NT2/D1 (cell line): ENCODE measurements around the gene GPR146.

ENCODE experiments used
- DNase-seq: peaks from one replicate; pipeline ENCODE4 v3.0.0-alpha.2; 2011; ENCODE audit warnings: low read depth, low spot score
- H3K27me3 ChIP-seq: 2 replicates; pipeline ENCODE4 v1.6.0; 2011; ENCODE audit warnings: mild to moderate bottlenecking; ENCODE audit not compliant: insufficient read length, insufficient read depth
- H3K36me3 ChIP-seq: 2 replicates; pipeline ENCODE4 v1.6.1; 2011; ENCODE audit warnings: mild to moderate bottlenecking, low read length, mixed read lengths; ENCODE audit not compliant: insufficient read depth, insufficient read length
- H3K4me1 ChIP-seq: 2 replicates; pipeline ENCODE4 v1.5.1; 2011; ENCODE audit not compliant: insufficient read depth, insufficient read length
- H3K4me3 ChIP-seq: 2 replicates; pipeline ENCODE4 v1.5.1; 2011; ENCODE audit warnings: low read depth; ENCODE audit not compliant: insufficient read length
- H3K9ac ChIP-seq: 2 replicates; pipeline ENCODE4 v1.6.0; 2011; ENCODE audit warnings: low read depth; ENCODE audit not compliant: insufficient read length
- H3K9me3 ChIP-seq: 2 replicates; pipeline ENCODE4 v1.5.1; 2011; ENCODE audit warnings: mild to moderate bottlenecking, low read length; ENCODE audit not compliant: insufficient read depth
- SUZ12 ChIP-seq: IDR thresholded peaks from 2 replicates; pipeline ENCODE4 v1.6.1; 2011; ENCODE audit not compliant: insufficient read length, insufficient read depth; ENCODE audit errors: extremely low read depth
- YY1 ChIP-seq: IDR thresholded peaks from 2 replicates; pipeline ENCODE4 v1.6.1; 2011; ENCODE audit not compliant: insufficient read length, insufficient read depth
- ZNF274 ChIP-seq: IDR thresholded peaks from 2 replicates; pipeline ENCODE4 v1.6.1; 2011; ENCODE audit warnings: mild to moderate bottlenecking, low read depth, low read length

GPR146 gene

GRCh38 chr7:1019255-1019785, 25.0 kb upstream of the GPR146 start:
- no peak for TF ChIP-seq YY1
- TF ChIP-seq SUZ12 = no peak
- TF ChIP-seq ZNF274 = no peak
- H3K4me1 ChIP-seq = peaks cover 29% of the 10 kb centered on the region
- peaks cover 5% of the 10 kb centered on the region; the same call in 1 of the 2 replicates for H3K9me3 ChIP-seq
- H3K27me3 ChIP-seq = no peaks in the 10 kb centered on the region
- peaks cover 65% of the 10 kb centered on the region for H3K36me3 ChIP-seq
- no peak overlapping the region for H3K9ac ChIP-seq
- DNase-seq = no peak
- no peak overlapping the region for H3K4me3 ChIP-seq

GRCh38 chr7:1019789-1020610, 24.3 kb upstream of the GPR146 start:
- no peak overlapping the region for H3K4me3 ChIP-seq
- no peak for TF ChIP-seq YY1
- no peak for TF ChIP-seq SUZ12
- no peak for TF ChIP-seq ZNF274
- H3K9ac ChIP-seq = no peak overlapping the region
- H3K36me3 ChIP-seq = peaks cover 71% of the 10 kb centered on the region
- DNase-seq = no peak
- no peaks in the 10 kb centered on the region for H3K27me3 ChIP-seq
- peaks cover 33% of the 10 kb centered on the region for H3K4me1 ChIP-seq
- peaks cover 5% of the 10 kb centered on the region; the same call in 1 of the 2 replicates for H3K9me3 ChIP-seq

GRCh38 chr7:1020849-1021251, 23.5 kb upstream of the GPR146 start:
- Histone ChIP-seq H3K27me3 (no peaks in the 10 kb centered on the region), H3K9ac (no peak overlapping the region), H3K9me3 (peaks cover 5% of the 10 kb centered on the region; the same call in 1 of the 2 replicates), H3K4me1 (peaks cover 28% of the 10 kb centered on the region), H3K36me3 (peaks cover 76% of the 10 kb centered on the region), H3K4me3 (no peak overlapping the region)
- DNase-seq = no peak
- TF ChIP-seq YY1 (no peak), ZNF274 (no peak), SUZ12 (no peak)

GRCh38 chr7:1021366-1021765, 23.0 kb upstream of the GPR146 start:
- TF ChIP-seq SUZ12 (no peak), ZNF274 (no peak), YY1 (no peak)
- peaks cover 81% of the 10 kb centered on the region for H3K36me3 ChIP-seq
- no peaks in the 10 kb centered on the region for H3K27me3 ChIP-seq
- H3K9me3 ChIP-seq = peaks cover 5% of the 10 kb centered on the region; the same call in 1 of the 2 replicates
- no peak overlapping the region for H3K4me3 ChIP-seq
- no peak for DNase-seq
- no peak overlapping the region for H3K9ac ChIP-seq
- peaks cover 27% of the 10 kb centered on the region for H3K4me1 ChIP-seq

- Histone ChIP-seq H3K36me3 (peaks cover 86% of the 10 kb centered on the region), H3K4me3 (no peak overlapping the region), H3K9ac (no peak overlapping the region), H3K4me1 (peaks cover 23% of the 10 kb centered on the region), H3K9me3 (peaks cover 5% of the 10 kb centered on the region; the same call in 1 of the 2 replicates), H3K27me3 (peaks cover 5% of the 10 kb centered on the region)
- TF ChIP-seq ZNF274 (no peak), SUZ12 (no peak), YY1 (no peak)
- no peak for DNase-seq
Observed at GRCh38 chr7:1021931-1022330, 22.4 kb upstream of the GPR146 start.

DNA sequence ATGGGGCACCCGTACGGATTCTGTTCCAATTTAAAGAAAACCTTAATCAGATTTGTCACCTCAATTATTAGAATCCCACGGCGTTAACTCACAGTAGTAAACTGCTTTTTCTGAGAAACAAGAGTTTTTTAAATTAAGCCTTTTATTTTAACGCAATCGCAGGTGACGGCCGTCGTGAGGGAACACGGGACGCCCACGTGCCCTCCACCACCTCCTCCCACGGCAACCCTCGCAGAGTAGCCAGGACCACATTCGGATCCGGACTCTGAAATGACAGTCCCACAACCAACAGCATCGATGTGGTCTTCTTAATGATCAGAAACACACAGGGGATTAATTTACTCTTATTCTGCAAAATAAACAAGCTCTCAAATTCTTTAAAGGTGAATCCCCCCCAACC, 22.0 kb upstream of the GPR146 start:
- TF ChIP-seq ZNF274 (no peak), SUZ12 (no peak), YY1 (no peak)
- Histone ChIP-seq H3K36me3 (peaks cover 82% of the 10 kb centered on the region), H3K4me3 (no peak overlapping the region), H3K9me3 (peaks cover 5% of the 10 kb centered on the region; the same call in 1 of the 2 replicates), H3K9ac (no peak overlapping the region), H3K27me3 (peaks cover 7% of the 10 kb centered on the region), H3K4me1 (peaks cover 23% of the 10 kb centered on the region)
- no peak for DNase-seq

- TF ChIP-seq SUZ12 (no peak), YY1 (no peak), ZNF274 (no peak)
- Histone ChIP-seq H3K27me3 (peaks cover 9% of the 10 kb centered on the region), H3K4me3 (no peak overlapping the region), H3K4me1 (peaks cover 23% of the 10 kb centered on the region), H3K36me3 (peaks cover 79% of the 10 kb centered on the region), H3K9ac (no peak overlapping the region), H3K9me3 (peaks cover 5% of the 10 kb centered on the region; the same call in 1 of the 2 replicates)
- DNase-seq = no peak
Observed at GRCh38 chr7:1022801-1023465, 21.4 kb upstream of the GPR146 start.
